H9 (cell line): Measurements from ENCODE around the gene LRRC15. TPM values are rescaled to one million over a fixed set of nuclear protein-coding genes. Genes with fewer than 3 reads are reported as not detected.

Source experiments
- DNase-seq: peaks from one replicate; pipeline ENCODE4 v3.0.0-alpha.2; 2017
- H2AFZ ChIP-seq: one replicate; pipeline ENCODE4 v1.6.1; 2013; ENCODE audit warnings: mild to moderate bottlenecking, low read length, control low read depth, moderate library complexity
- H2AK5ac ChIP-seq: 2 replicates; pipeline ENCODE4 v1.6.1; 2013; ENCODE audit warnings: low read length, control low read depth, mixed read lengths; ENCODE audit not compliant: insufficient read length
- H2BK120ac ChIP-seq: one replicate; pipeline ENCODE4 v1.6.1; 2013; ENCODE audit warnings: low read depth, mild to moderate bottlenecking, low read length, control low read depth, inconsistent platforms; ENCODE audit not compliant: poor library complexity, severe bottlenecking
- H2BK12ac ChIP-seq: 2 replicates; pipeline ENCODE4 v1.6.1; 2013; ENCODE audit warnings: low read length, control low read depth, mixed read lengths, low read depth; ENCODE audit not compliant: insufficient read length
- H2BK15ac ChIP-seq: 2 replicates; pipeline ENCODE4 v1.6.1; 2013; ENCODE audit warnings: low read depth, low read length, control low read depth
- H2BK20ac ChIP-seq: one replicate; pipeline ENCODE4 v1.6.1; 2013; ENCODE audit warnings: low read depth, mild to moderate bottlenecking, low read length, control low read depth, inconsistent platforms; ENCODE audit not compliant: poor library complexity, severe bottlenecking
- H2BK5ac ChIP-seq: 2 replicates; pipeline ENCODE4 v1.6.1; 2013; ENCODE audit warnings: low read length, control low read depth, mixed read lengths; ENCODE audit not compliant: insufficient read length
- H3K14ac ChIP-seq: 2 replicates; pipeline ENCODE4 v1.6.1; 2013; ENCODE audit warnings: low read length, control low read depth; ENCODE audit not compliant: insufficient read depth
- H3K18ac ChIP-seq: 2 replicates; pipeline ENCODE4 v1.6.1; 2013; ENCODE audit warnings: low read depth, mild to moderate bottlenecking, mixed read lengths, low read length, control low read depth; ENCODE audit not compliant: insufficient read length
- H3K23ac ChIP-seq: 2 replicates; pipeline ENCODE4 v1.6.1; 2013; ENCODE audit warnings: low read length, control low read depth, mixed read lengths, low read depth; ENCODE audit not compliant: insufficient read length
- H3K23me2 ChIP-seq: 2 replicates; pipeline ENCODE4 v1.6.1; 2013; ENCODE audit warnings: low read depth, mild to moderate bottlenecking, mixed read lengths, low read length, control low read depth; ENCODE audit not compliant: insufficient read length, poor library complexity, severe bottlenecking
- H3K27ac ChIP-seq: 2 replicates; pipeline ENCODE4 v1.5.1; 2013; ENCODE audit warnings: low read length, control low read depth, mixed read lengths, low read depth; ENCODE audit not compliant: insufficient read length
- H3K27me3 ChIP-seq: 2 replicates; pipeline ENCODE4 v1.6.1; 2013; ENCODE audit warnings: low read length, control low read depth, inconsistent platforms; ENCODE audit not compliant: insufficient read depth
- H3K4ac ChIP-seq: 2 replicates; pipeline ENCODE4 v1.6.1; 2013; ENCODE audit warnings: low read depth, mild to moderate bottlenecking, control low read depth, inconsistent platforms, low read length, moderate library complexity
- H3K4me1 ChIP-seq: 2 replicates; pipeline ENCODE4 v1.6.1; 2013; ENCODE audit warnings: low read length, control low read depth, inconsistent platforms; ENCODE audit not compliant: insufficient read depth
- H3K4me2 ChIP-seq: 2 replicates; pipeline ENCODE4 v1.6.1; 2013; ENCODE audit warnings: low read length, control low read depth, mixed read lengths; ENCODE audit not compliant: insufficient read length, insufficient read depth
- H3K56ac ChIP-seq: 2 replicates; pipeline ENCODE4 v1.6.1; 2013; ENCODE audit warnings: low read depth, mild to moderate bottlenecking, mixed read lengths, low read length, control low read depth; ENCODE audit not compliant: insufficient read length
- H3K79me1 ChIP-seq: 2 replicates; pipeline ENCODE4 v1.6.1; 2013; ENCODE audit warnings: low read depth, mild to moderate bottlenecking, moderate library complexity, low read length, control low read depth, inconsistent platforms; ENCODE audit not compliant: insufficient read depth, poor library complexity, severe bottlenecking
- H3K79me2 ChIP-seq: 2 replicates; pipeline ENCODE4 v1.6.1; 2013; ENCODE audit warnings: low read length, control low read depth, inconsistent platforms; ENCODE audit not compliant: insufficient read depth
- H3K9ac ChIP-seq: 2 replicates; pipeline ENCODE4 v1.6.1; 2013; ENCODE audit warnings: low read length, control low read depth, mixed read lengths; ENCODE audit not compliant: insufficient read length; ENCODE audit errors: extremely low read depth
- H3K9me3 ChIP-seq: one replicate; pipeline ENCODE4 v1.6.1; 2013; ENCODE audit warnings: low read depth, low read length, inconsistent platforms; ENCODE audit not compliant: control insufficient read depth
- H3T11ph ChIP-seq: one replicate; pipeline ENCODE4 v1.6.1; 2013; ENCODE audit warnings: mild to moderate bottlenecking, low read length, control low read depth, inconsistent platforms
- H4K20me1 ChIP-seq: one replicate; pipeline ENCODE4 v1.6.1; 2013; ENCODE audit not compliant: control insufficient read depth, insufficient read length, insufficient read depth
- H4K5ac ChIP-seq: 2 replicates; pipeline ENCODE4 v1.6.1; 2013; ENCODE audit warnings: low read depth, mild to moderate bottlenecking, mixed read lengths, low read length, control low read depth; ENCODE audit not compliant: insufficient read length
- H4K8ac ChIP-seq: replicated peaks from 2 replicates; pipeline ENCODE4 v1.6.1; 2013; ENCODE audit warnings: low read length, control low read depth, mixed read lengths, low read depth; ENCODE audit not compliant: insufficient read length
- H4K91ac ChIP-seq: 2 replicates; pipeline ENCODE4 v1.6.1; 2013; ENCODE audit warnings: low read depth, mild to moderate bottlenecking, moderate library complexity, mixed read lengths, low read length, control low read depth; ENCODE audit not compliant: insufficient read length
- H3K27ac Mint-ChIP-seq, 3 experiments: 2 replicates in 2 of 3; 3 replicates in 1 of 3; pipeline ENCODE4 v1.8.0; 2020 to 2021; ENCODE audit warnings: mixed read lengths in 3 of 3, mild to moderate bottlenecking in 1 of 3, moderate library complexity in 1 of 3
- H3K27me3 Mint-ChIP-seq: 2 replicates; pipeline ENCODE4 v1.8.0; 2021; ENCODE audit warnings: low read depth, mild to moderate bottlenecking, moderate library complexity, mixed read lengths
- H3K36me3 Mint-ChIP-seq, 3 experiments: 2 replicates in 2 of 3; 3 replicates in 1 of 3; pipeline ENCODE4 v1.8.0; 2020 to 2021; ENCODE audit warnings: low read depth in 3 of 3, mixed read lengths in 3 of 3; ENCODE audit not compliant: insufficient read depth in 1 of 3
- H3K4me1 Mint-ChIP-seq, 2 experiments: 2 replicates each; pipeline ENCODE4 v1.8.0; 2020; ENCODE audit warnings: mixed read lengths in 2 of 2
- H3K4me3 Mint-ChIP-seq, 2 experiments: 2 replicates in 1 of 2; 3 replicates in 1 of 2; pipeline ENCODE4 v1.8.0; 2020 to 2021; ENCODE audit warnings: mild to moderate bottlenecking in 2 of 2, mixed read lengths in 2 of 2, moderate library complexity in 1 of 2
- H3K9me3 Mint-ChIP-seq, 2 experiments: 2 replicates in 1 of 2; 3 replicates in 1 of 2; pipeline ENCODE4 v1.8.0; 2020; ENCODE audit warnings: mild to moderate bottlenecking in 2 of 2, mixed read lengths in 2 of 2, moderate library complexity in 1 of 2
- WGBS: extraction: QIAGEN DNeasy Blood & Tissue Kit; methylation state at CpG from one replicate; pipeline ENCODE4 v1.1.7; 2013; ENCODE audit warnings: missing lambda C conversion rate, low lambda C conversion rate, mixed read lengths; ENCODE audit not compliant: insufficient read length; ENCODE audit errors: extremely low coverage; 5-methylcytosine and 5-hydroxymethylcytosine counted together
- total RNA-seq: library from RNA; stranded (reverse); gene quantifications from 2 replicates; pipeline ENCODE4 v1.2.1, GENCODE V29; 2021
- TF ChIP-seq, protein P1 (sequence below): fragments of 200-600 bp; sonication (generic); conservative IDR thresholded peaks from 3 replicates; pipeline ENCODE4 v1.8.0; 2021; ENCODE audit warnings: antibody characterized with exemption, mild to moderate bottlenecking

LRRC15 gene
- total RNA-seq, 1 experiment from 2014 or later = 0.07 TPM

DNA sequence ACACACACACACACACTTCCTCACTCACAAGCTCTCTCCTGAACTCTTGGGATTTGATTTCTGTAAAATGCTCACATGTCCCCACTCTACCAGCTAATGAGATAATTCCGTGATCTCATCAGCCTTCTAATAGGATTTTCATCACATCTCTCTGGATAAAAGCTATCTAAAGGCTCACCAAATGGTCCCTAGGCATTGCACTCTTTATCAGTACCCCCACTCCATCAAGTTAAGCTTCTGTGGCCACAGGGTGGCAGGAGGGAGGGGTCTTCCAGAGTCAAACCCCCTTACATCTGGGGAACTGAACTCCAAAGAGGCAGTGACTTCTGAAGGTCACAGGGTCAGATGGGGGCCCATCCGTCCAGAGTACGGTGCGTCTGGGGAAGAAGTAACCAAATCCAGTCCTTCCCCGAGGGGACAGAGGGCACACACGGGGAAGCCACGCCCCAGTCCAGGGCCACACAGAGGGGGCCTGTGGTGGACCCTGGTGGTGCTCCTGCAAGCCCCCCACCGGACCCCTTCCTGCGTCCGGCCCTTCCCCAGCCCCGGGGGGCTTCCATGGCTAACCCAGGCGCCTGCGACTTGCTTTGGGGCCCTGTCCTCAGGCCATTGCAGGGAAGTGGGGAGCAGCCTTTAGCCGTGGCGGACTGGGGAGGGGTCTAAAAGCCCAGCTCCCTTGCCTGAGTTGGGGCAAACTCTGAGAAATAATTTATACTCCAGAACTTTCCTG is 44.0 kb downstream of the LRRC15 start:
- no peak overlapping the region for H3K9ac ChIP-seq
- H3K4me1 ChIP-seq = no peaks in the 10 kb centered on the region
- no peak overlapping the region for H2BK20ac ChIP-seq
- no peak overlapping the region for H3K14ac ChIP-seq
- no peak overlapping the region for H3K18ac ChIP-seq
- H3K4me1 Mint-ChIP-seq = peaks cover 4 to 6% of the 10 kb centered on the region in 2 experiments
- no peaks in the 10 kb centered on the region for H3K27me3 ChIP-seq
- no peak overlapping the region for H3T11ph ChIP-seq
- H2AFZ ChIP-seq = no peak overlapping the region
- H2BK12ac ChIP-seq = no peak overlapping the region
- no peak overlapping the region for H3K4ac ChIP-seq
- H3K36me3 Mint-ChIP-seq = peaks cover 0 to 2% (median 0%) of the 10 kb centered on the region in 3 experiments; a peak in 4 of 7 replicates
- peaks cover 6 to 26% of the 10 kb centered on the region in 2 experiments; a peak in 4 of 5 replicates for H3K9me3 Mint-ChIP-seq
- H4K5ac ChIP-seq = no peak overlapping the region
- peak; percentile 29 for DNase-seq
- peaks cover 24% of the 10 kb centered on the region for H3K27me3 Mint-ChIP-seq
- no peak overlapping the region for H2BK15ac ChIP-seq
- no peaks in the 10 kb centered on the region for H3K79me1 ChIP-seq
- H2BK5ac ChIP-seq = no peak overlapping the region
- no peaks in the 10 kb centered on the region for H3K9me3 ChIP-seq
- no peak overlapping the region for H3K23ac ChIP-seq
- H2BK120ac ChIP-seq = no peak overlapping the region
- WGBS = no CpG with 5 or more reads among the region's 15 CpGs
- TF ChIP-seq, protein P1, sequence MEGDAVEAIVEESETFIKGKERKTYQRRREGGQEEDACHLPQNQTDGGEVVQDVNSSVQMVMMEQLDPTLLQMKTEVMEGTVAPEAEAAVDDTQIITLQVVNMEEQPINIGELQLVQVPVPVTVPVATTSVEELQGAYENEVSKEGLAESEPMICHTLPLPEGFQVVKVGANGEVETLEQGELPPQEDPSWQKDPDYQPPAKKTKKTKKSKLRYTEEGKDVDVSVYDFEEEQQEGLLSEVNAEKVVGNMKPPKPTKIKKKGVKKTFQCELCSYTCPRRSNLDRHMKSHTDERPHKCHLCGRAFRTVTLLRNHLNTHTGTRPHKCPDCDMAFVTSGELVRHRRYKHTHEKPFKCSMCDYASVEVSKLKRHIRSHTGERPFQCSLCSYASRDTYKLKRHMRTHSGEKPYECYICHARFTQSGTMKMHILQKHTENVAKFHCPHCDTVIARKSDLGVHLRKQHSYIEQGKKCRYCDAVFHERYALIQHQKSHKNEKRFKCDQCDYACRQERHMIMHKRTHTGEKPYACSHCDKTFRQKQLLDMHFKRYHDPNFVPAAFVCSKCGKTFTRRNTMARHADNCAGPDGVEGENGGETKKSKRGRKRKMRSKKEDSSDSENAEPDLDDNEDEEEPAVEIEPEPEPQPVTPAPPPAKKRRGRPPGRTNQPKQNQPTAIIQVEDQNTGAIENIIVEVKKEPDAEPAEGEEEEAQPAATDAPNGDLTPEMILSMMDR = no peak
- no peak overlapping the region for H3K27ac Mint-ChIP-seq
- H4K91ac ChIP-seq = no peak overlapping the region
- no peak overlapping the region for H3K4me3 Mint-ChIP-seq
- H3K27ac ChIP-seq = no peak overlapping the region
- H2AK5ac ChIP-seq = no peak overlapping the region
- no peaks in the 10 kb centered on the region for H3K79me2 ChIP-seq
- H3K4me2 ChIP-seq = no peak overlapping the region
- peaks cover 5% of the 10 kb centered on the region for H4K20me1 ChIP-seq
- no peaks in the 10 kb centered on the region for H3K23me2 ChIP-seq
- H3K56ac ChIP-seq = no peak overlapping the region
- no peak overlapping the region for H4K8ac ChIP-seq
